HepG2 (cell line): ENCODE measurements around the gene RASA2. TPM values are rescaled to one million over a fixed set of nuclear protein-coding genes. Genes with fewer than 3 reads are reported as not detected.

Experiments used
- CENPT ChIP-seq: sonication (generic); formaldehyde crosslinking; IDR thresholded peaks from 2 replicates; pipeline ENCODE4 v1.8.0; 2022; ENCODE audit warnings: low read depth, mild to moderate bottlenecking, moderate library complexity, missing genetic modification reagents
- HMGXB4 ChIP-seq, 2 experiments: sonication (generic) in 1 of 2; formaldehyde crosslinking in 1 of 2; IDR thresholded peaks; 2 replicates each; pipeline versions ENCODE4 v1.4.0 to v1.6.1; 2018 to 2020; ENCODE audit warnings: missing genetic modification reagents in 2 of 2, borderline replicate concordance in 1 of 2, low read depth in 1 of 2, mild to moderate bottlenecking in 1 of 2, missing biosample characterization in 1 of 2
- MXD1 ChIP-seq: sonication (generic); formaldehyde crosslinking; IDR thresholded peaks from 2 replicates; pipeline ENCODE4 v1.4.0; 2020; ENCODE audit warnings: mild to moderate bottlenecking, missing genetic modification reagents
- NCOR1 ChIP-seq: fragments of 200-600 bp; sonication (generic); IDR thresholded peaks from 2 replicates; pipeline ENCODE4 v1.7.0; 2017; ENCODE audit warnings: antibody characterized with exemption, low read length, borderline replicate concordance
- NFE2L1 ChIP-seq: sonication (generic); formaldehyde crosslinking; IDR thresholded peaks from 2 replicates; pipeline ENCODE4 v1.4.0; 2020; ENCODE audit warnings: missing genetic modification reagents, mild to moderate bottlenecking, borderline replicate concordance
- RNF219 ChIP-seq: sonication (generic); formaldehyde crosslinking; IDR thresholded peaks from 2 replicates; pipeline ENCODE4 v1.5.0; 2020; ENCODE audit warnings: mild to moderate bottlenecking, missing genetic modification reagents
- ZHX1 ChIP-seq: sonication (generic); formaldehyde crosslinking; IDR thresholded peaks from 2 replicates; pipeline ENCODE4 v1.8.1; 2022; ENCODE audit warnings: low read depth, mild to moderate bottlenecking, missing genetic modification reagents
- ZHX2 ChIP-seq, 2 experiments: sonication (generic) in 1 of 2; formaldehyde crosslinking in 1 of 2; IDR thresholded peaks; 2 replicates each; pipeline versions ENCODE4 v1.6.1 to v1.9.0; 2014 to 2022; ENCODE audit warnings: antibody characterized with exemption in 1 of 2, borderline replicate concordance in 1 of 2, inconsistent platforms in 1 of 2, low read depth in 1 of 2, missing genetic modification reagents in 1 of 2
- ZNF24 ChIP-seq: fragments of 450-650 bp; IDR thresholded peaks from 2 replicates; pipeline ENCODE4 v1.6.1; 2017; ENCODE audit warnings: antibody characterized with exemption, mild to moderate bottlenecking
- ZNF503 ChIP-seq: sonication (generic); formaldehyde crosslinking; IDR thresholded peaks from 2 replicates; pipeline ENCODE4 v1.4.0; 2020; ENCODE audit warnings: missing genetic modification reagents
- polyA plus RNA-seq, 8 experiments: library from polyadenylated mRNA; depleted of rRNA in 3 of 8; stranded (reverse) in 7 of 8; unstranded in 1 of 8; fragments of >200 nt; fragmentation: Illumina TruSeq in 4 of 8; extraction: Trizol in 4 of 8; gene quantifications; 2 replicates each; pipeline versions ENCODE4 v1.2.1 to v1.2.3, GENCODE V29; 2011 to 2016; ENCODE audit warnings: low read depth in 4 of 8, missing spikeins in 1 of 8, mixed read lengths in 1 of 8; ENCODE audit not compliant: insufficient read depth in 1 of 8
- total RNA-seq, 5 experiments: library from RNA; depleted of rRNA; stranded (reverse); fragments of >200 nt; fragmentation: Illumina TruSeq; extraction: Trizol; gene quantifications; 2 replicates each; pipeline ENCODE4 v1.2.3, GENCODE V29; 2016; ENCODE audit warnings: low read depth in 1 of 5

RASA2 gene
- total and polyA plus RNA-seq, 2 of the 13 experiments (the other 11 are each of a cell fraction or from before 2014, with no cell fraction given) = 5.4 to 8.5 TPM

GRCh38 chr3:141487521-141488252 lies 860 bp downstream of the RASA2 start (continued):
- TF ChIP-seq ZHX1 (CRISPR knock-in tag) = no peak
- TF ChIP-seq CENPT = no peak
- TF ChIP-seq ZHX2 (IDR thresholded peaks at IDR 0.05; ENCODE audit: low read depth) = 0 out of 2 replicates have a peak, but pooled peaks have one; percentile 26
- peak; percentile 84; the same call in 1 of the 2 replicates for TF ChIP-seq ZHX2 (CRISPR knock-in tag; IDR thresholded peaks at IDR 0.05; ENCODE audit: borderline replicate concordance)
- no peak for TF ChIP-seq ZNF24
- no peak for TF ChIP-seq NCOR1
- peak; percentile 38; the same call in 1 of the 2 replicates for TF ChIP-seq MXD1 (CRISPR knock-in tag)
- TF ChIP-seq RNF219 = no peak
- peak; percentile 54 to 55; a peak in 2 of 4 replicates for TF ChIP-seq HMGXB4 (CRISPR knock-in tag; IDR thresholded peaks at IDR 0.05; ENCODE audit: borderline replicate concordance in 1 of 2, low read depth in 1 of 2)
- no peak for TF ChIP-seq NFE2L1 (CRISPR knock-in tag)
- peak; percentile 78; the same call in 1 of the 2 replicates for TF ChIP-seq ZNF503 (CRISPR knock-in tag)
